ENCODE measurements around the gene RNPEP. TPM values are rescaled to one million over a fixed set of nuclear protein-coding genes. Genes with fewer than 3 reads are reported as not detected.
A peak's percentile ranks its signal among the peaks of the same experiment; 100 is the strongest.

Gene RNPEP
- total RNA-seq, 2 donors from 2014 or later: 46.6 to 73.5 TPM

DNA sequence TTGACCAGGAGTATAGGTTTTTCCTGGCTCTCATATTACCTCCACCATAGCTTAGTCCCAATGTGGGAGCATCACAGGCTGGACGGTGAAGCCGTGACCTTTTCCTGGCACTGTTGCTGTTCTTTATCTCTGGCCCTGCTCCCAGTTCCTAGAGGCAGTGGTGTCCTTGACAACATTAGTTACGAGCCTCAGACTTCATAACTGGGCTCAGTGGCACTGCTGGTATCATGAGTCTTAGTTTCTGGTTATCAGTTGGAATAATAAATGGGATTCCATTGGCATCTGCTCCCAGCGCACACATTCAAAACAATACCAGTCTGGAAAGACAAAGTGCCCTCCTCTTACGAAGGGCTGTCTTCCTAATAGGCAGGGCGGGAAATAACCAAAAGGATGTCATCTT, 8.0 kb downstream of the RNPEP start:
- no peaks in the 10 kb centered on the region for H3K9me3 Mint-ChIP-seq
- H3K9ac ChIP-seq (ENCODE audit: extremely low read depth, low read length, poor library complexity, severe bottlenecking): no peak overlapping the region
- no peak overlapping the region for H3K27ac ChIP-seq (ENCODE audit: low read depth, low read length)
- H3K36me3 ChIP-seq (ENCODE audit: control insufficient read depth, insufficient read depth, low read length): peaks cover 44% of the 10 kb centered on the region
- H3K27ac Mint-ChIP-seq: no peak overlapping the region
- H3K4me1 ChIP-seq (ENCODE audit: control insufficient read depth, insufficient read depth, low read length): no peaks in the 10 kb centered on the region
- peaks cover 49% of the 10 kb centered on the region for H3K36me3 Mint-ChIP-seq (ENCODE audit: low read depth)
- no peaks in the 10 kb centered on the region for H3K9me3 ChIP-seq (ENCODE audit: control insufficient read depth, low read length)
- H3K27me3 Mint-ChIP-seq (ENCODE audit: insufficient read depth): no peaks in the 10 kb centered on the region
- no peak for DNase-seq
- H3K27me3 ChIP-seq (ENCODE audit: control insufficient read depth, insufficient read depth, low read length, poor library complexity, severe bottlenecking): no peaks in the 10 kb centered on the region
- H3K4me3 Mint-ChIP-seq: no peak overlapping the region
- H3K4me1 Mint-ChIP-seq: no peaks in the 10 kb centered on the region
- WGBS, 2 experiments (ENCODE audit: insufficient coverage in 1 of 2, insufficient read length in 1 of 2): 83% methylated on average over 6 of the region's 6 CpGs
- H3K4me3 ChIP-seq (ENCODE audit: low read length): no peak overlapping the region
- no peak for TF ChIP-seq CTCF (conservative IDR thresholded peaks at IDR 0.05)

DNA sequence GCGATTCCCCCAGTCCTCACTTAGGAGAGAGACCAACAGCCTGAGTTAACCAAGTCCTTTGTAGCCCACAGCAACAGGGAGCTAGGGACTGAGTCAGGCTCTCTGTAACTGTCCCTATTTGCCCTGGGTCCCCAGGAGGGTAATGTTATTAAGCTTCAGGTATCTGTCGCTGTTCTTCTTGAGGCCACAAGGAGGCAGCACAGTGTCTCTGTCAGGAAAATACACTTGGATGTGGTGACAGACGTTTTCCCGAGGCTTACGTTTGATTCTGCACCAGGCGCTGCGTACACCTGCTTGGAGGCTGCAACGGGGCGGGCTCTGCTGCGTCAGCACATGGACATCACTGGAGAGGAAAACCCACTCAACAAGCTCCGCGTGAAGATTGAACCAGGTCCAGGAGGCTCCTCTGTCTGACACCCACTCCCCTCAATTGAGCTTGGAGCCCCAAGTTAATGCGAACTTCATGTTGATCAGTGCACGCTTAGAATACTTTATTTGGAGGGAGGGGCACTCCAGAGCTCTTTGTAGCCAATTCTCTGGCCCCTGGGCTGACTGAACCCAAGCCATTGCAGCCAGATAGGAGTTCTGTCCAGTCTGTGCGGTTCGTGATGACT, 17.3 kb downstream of the RNPEP start:
- DNase-seq: peak; percentile 79
- no peak overlapping the region for H3K27ac ChIP-seq (ENCODE audit: low read depth, low read length)
- Mint-ChIP-seq H3K4me1 (peaks cover 3% of the 10 kb centered on the region), H3K4me3 (no peak overlapping the region), H3K27me3 (ENCODE audit: insufficient read depth) (no peaks in the 10 kb centered on the region), H3K27ac (peak overlapping the region; percentile 63), H3K36me3 (ENCODE audit: low read depth) (peaks cover 68% of the 10 kb centered on the region), H3K9me3 (no peaks in the 10 kb centered on the region)
- no peaks in the 10 kb centered on the region for H3K4me1 ChIP-seq (ENCODE audit: control insufficient read depth, insufficient read depth, low read length)
- H3K36me3 ChIP-seq (ENCODE audit: control insufficient read depth, insufficient read depth, low read length): peaks cover 82% of the 10 kb centered on the region
- H3K9me3 ChIP-seq (ENCODE audit: control insufficient read depth, low read length): no peaks in the 10 kb centered on the region
- no peaks in the 10 kb centered on the region for H3K27me3 ChIP-seq (ENCODE audit: control insufficient read depth, insufficient read depth, low read length, poor library complexity, severe bottlenecking)
- peak; percentile 90 for TF ChIP-seq CTCF (conservative IDR thresholded peaks at IDR 0.05)
- 74 to 79% methylated on average over 14 to 16 of the region's 16 CpGs for whole genome bisulfite sequencing, 2 experiments (ENCODE audit: insufficient coverage in 1 of 2, insufficient read length in 1 of 2)
- no peak overlapping the region for H3K9ac ChIP-seq (ENCODE audit: extremely low read depth, low read length, poor library complexity, severe bottlenecking)
- H3K4me3 ChIP-seq (ENCODE audit: low read length): no peak overlapping the region

GRCh38 chr1:202002507-202002906, 20.1 kb downstream of the RNPEP start:
- H3K27me3 Mint-ChIP-seq (ENCODE audit: insufficient read depth): no peaks in the 10 kb centered on the region
- peaks cover 77% of the 10 kb centered on the region for H3K36me3 ChIP-seq (ENCODE audit: control insufficient read depth, insufficient read depth, low read length)
- no peaks in the 10 kb centered on the region for H3K9me3 Mint-ChIP-seq
- H3K9me3 ChIP-seq (ENCODE audit: control insufficient read depth, low read length): no peaks in the 10 kb centered on the region
- TF ChIP-seq CTCF (conservative IDR thresholded peaks at IDR 0.05): peak; percentile 15
- H3K27me3 ChIP-seq (ENCODE audit: control insufficient read depth, insufficient read depth, low read length, poor library complexity, severe bottlenecking): no peaks in the 10 kb centered on the region
- no peak overlapping the region for H3K27ac ChIP-seq (ENCODE audit: low read depth, low read length)
- H3K4me1 ChIP-seq (ENCODE audit: control insufficient read depth, insufficient read depth, low read length): peaks cover 5% of the 10 kb centered on the region
- no peak overlapping the region for H3K4me3 Mint-ChIP-seq
- H3K4me3 ChIP-seq (ENCODE audit: low read length): no peak overlapping the region
- H3K36me3 Mint-ChIP-seq (ENCODE audit: low read depth): peaks cover 67% of the 10 kb centered on the region
- H3K27ac Mint-ChIP-seq: no peak overlapping the region
- 84 to 86% methylated on average over 8 to 9 of the region's 9 CpGs for WGBS, 2 experiments (ENCODE audit: insufficient coverage in 1 of 2, insufficient read length in 1 of 2)
- H3K9ac ChIP-seq (ENCODE audit: extremely low read depth, low read length, poor library complexity, severe bottlenecking): no peak overlapping the region
- no peak for DNase-seq
- peaks cover 15% of the 10 kb centered on the region for H3K4me1 Mint-ChIP-seq
